NCI-H1930 (cell line): ENCODE results near the gene NGFR.
"Not testable (repeated sequence)": the region's sequence is repeated elsewhere in the genome, so short reads cannot be mapped to it uniquely, and the experiment has no call there.

ENCODE experiments used
- DNase-seq, 2 experiments: peaks; one replicate each; lab custom pipeline; 2025; lab: John Stamatoyannopoulos, UW

Gene NGFR

DNA sequence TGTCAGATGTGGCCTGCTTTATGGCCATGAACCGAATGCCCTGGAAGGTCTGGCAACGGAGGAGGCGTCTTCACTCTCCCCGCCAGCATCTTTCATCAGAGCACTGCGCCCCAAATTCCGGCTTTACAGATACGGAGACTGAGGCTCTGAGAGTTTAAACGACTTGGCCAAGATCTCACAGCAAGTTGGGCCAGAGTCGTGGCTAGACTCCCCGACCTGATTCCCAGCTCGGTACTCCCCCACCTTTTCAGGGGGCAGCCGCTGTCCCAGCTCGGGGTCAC, 1.7 kb downstream of the NGFR start:
- no peak for DNase-seq

DNA sequence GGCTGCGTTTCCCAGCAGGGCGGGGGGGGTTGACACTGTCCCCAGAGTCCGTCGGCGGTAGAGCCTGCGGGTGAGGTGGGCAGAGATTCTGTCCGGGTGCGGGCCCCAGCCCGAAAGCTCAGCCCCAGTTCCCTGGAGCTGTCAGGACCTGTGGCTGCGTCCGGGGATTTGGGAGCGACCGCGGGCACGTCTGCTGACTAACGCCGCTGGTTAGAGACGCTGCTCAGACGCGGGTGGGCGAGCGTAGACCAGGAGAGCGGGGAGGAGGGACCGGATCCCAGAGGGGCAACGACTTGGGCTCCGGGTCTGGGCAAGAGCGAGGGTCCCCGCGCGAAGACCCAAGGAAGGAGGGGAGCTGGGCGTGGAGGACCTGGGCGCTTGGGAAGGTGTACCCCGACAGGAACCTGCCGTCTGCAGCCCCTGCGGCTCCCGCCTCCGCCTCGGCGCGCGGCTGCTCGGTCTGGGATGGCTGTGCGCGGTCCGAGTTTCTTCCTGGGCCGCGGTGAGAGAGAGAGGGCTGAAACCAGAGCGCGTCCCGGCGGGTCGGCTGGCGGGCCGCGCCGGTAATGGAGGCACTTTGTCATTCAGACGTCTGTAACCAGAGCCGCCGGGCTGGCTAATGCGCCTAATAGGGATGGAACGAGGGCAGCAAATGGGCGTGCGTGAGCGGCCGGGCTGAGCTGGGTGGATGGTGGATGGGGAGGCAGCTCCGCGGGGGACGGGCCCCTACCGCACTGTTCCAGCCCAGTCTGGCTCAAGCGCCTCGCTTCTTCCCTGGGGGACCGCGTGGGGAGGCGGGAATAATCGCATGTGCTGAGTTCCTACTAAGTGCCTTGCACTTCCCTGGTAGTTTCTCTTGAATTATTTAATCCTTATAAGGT, 2.3 kb downstream of the NGFR start:
- peak; percentile 11 to 16 for DNase-seq

DNA sequence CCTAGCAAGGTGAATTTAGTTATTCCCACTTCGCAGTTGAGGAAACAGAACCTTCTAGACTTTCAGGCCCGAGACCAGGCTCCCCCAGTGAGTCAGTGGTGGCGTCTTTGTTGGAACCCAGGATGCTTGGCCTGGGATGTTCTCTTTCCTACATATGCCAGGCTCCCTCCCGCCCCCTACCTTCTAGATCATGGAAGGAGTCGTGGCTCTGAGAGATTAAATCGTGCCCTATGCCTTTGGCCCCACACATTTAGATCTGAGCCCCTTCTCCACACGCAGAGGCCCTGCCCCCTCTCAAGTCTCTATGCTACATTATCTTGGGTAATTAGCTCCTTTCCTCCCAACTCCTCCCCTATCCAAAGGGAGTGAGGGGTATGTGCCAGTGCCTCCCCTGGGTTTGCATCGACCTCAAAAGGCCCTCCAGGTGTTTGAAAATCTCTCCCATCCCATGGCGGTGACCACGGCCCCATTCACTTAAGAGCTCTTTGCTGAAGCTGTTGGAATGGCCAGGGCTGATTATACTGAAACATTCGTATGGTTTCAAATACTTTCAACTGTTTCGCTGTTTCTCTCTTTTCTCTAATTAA, 3.0 kb downstream of the NGFR start:
- no peak for DNase-seq

DNA sequence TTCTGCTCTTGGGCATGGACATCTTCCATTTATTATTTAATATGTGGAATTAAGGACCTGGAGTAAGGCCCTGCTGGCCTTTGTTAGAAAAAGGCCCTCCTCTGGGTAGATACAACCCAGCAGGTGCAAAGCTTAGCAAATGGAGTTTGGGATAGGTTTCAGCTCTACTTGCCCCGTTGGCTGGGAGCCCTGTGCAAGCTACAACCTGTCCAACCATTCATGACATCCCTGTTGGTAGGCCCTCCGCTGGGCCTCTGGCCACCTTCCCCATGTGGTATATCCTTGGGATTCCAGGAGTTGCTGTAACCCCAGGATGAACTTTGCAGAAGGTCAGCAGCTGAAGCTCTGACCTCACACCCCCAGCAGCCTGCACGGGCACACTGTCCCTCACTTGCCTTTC, 6.4 kb downstream of the NGFR start:
- no peak for DNase-seq

DNA sequence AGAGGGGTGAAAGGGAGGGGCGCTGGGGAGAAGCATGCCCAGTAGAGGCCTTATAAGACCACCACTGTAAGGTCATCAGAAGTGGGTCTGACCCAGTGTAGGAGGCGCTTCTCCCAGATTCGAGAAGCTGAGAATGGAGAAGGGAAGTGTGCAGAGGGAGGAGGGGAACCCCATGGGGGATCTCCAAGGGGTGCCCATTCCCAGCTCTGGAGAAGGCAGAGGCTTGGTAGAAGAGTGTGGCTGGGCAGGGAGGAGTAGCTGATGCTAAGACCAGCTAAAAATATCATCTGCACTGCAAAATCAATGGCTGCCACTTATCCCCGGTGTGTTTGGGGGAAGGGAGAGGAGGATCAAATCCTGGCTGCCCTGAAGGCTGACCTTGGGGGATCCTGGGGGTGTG, 7.2 kb downstream of the NGFR start:
- DNase-seq = no peak

DNA sequence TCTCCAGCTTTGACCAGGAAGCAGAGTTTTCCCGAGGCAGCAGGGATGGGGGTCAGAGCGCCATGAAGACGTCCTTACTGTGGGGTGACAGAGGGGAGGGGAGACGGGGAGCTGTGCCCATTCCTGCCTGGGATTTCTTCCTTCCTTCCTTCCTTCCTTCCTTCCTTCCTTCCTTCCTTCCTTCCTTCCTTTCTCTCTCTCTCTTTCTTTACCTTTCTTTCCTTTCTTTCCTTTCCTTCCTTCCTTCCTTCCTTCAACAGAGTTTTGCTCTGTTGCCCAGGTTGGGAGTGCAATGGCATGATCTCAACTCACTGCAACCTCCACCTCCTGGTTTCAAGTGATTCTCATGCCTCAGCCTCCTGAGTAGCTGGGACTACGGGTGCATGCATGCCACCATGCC, 7.6 kb downstream of the NGFR start:
- DNase-seq = not testable (repeated sequence)

DNA sequence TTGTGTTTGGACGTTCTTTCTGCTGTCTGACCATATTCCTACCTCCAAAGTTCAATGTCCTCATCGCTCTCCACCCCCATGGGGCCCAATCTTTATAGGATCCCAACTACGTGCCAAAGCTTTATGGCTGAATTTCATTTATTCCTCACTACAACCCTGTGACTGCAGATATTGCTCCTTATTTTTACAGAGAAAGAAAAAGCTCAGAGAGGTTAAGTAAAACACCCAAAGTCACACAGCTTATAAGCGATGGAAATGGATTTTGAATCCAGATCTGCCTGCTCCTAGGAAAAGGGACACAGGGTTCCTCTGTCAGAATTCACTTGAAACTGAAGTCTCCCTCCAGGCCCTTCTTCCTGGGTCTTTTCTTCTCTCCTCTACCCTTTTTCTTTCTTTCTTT, 9.3 kb downstream of the NGFR start:
- no peak for DNase-seq

DNA sequence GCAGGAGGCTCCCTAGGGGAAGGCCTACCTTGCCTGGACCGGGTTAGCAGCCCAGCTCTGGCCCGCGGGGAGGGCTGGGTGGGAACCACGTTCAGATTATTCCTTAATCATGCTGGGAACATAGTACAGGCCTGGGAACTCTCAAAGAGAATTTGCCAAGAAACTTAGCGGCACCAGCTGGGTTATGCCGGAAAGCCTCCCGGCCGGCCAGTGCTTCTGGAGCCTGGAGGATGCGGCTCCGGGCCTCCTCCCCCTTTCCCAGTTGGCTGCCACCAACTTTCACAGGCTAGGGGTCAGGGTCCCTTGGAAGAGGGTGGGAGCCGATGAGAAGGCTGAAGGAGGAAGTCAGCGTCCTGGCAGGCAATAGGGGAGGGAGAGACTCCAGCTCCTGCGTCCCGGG, 10.8 kb downstream of the NGFR start:
- no peak for DNase-seq

DNA sequence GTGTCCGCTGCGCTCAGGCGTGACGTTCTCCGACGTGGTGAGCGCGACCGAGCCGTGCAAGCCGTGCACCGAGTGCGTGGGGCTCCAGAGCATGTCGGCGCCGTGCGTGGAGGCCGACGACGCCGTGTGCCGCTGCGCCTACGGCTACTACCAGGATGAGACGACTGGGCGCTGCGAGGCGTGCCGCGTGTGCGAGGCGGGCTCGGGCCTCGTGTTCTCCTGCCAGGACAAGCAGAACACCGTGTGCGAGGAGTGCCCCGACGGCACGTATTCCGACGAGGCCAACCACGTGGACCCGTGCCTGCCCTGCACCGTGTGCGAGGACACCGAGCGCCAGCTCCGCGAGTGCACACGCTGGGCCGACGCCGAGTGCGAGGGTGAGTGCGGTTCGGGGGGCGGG, 11.2 kb downstream of the NGFR start:
- DNase-seq = no peak

DNA sequence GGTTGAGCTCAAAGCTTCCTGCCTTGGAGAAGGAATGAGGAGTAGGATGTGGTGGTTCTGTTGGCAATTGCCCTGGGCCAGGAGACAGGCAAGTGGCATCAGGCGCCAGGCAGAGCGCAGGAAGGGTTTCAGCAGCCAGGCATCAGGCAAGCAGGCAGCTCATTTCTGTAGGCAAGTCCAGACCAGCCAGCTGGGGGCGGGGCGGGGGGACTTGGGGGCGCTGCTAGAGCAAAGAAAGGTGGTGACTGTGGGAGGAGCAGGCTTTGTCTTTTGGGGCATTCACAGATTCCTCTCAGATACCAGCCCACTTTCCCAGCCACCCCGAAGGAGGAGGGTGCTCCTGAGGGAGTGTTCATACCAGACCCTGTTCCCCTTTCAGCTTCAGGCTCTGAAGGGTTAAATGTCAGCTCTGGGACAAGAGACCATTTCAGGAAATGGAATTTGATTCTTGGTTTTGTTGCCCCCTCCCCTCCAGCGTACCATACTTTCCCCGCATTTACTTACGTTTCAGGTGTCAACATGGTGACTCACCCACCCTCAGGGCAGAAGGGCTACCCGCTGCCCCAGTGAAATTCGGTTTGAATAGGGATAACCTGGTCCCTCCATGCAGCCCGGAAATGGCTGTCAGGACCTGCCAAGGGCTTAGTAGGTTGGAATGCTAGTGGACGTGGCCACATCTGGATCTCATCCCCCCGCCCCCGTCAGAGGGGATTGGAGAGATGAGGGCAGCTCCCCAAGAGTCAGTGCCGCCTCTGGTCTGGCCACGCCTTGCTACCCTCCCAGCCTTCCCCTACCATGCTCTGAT, 13.2 kb downstream of the NGFR start:
- no peak for DNase-seq

DNA sequence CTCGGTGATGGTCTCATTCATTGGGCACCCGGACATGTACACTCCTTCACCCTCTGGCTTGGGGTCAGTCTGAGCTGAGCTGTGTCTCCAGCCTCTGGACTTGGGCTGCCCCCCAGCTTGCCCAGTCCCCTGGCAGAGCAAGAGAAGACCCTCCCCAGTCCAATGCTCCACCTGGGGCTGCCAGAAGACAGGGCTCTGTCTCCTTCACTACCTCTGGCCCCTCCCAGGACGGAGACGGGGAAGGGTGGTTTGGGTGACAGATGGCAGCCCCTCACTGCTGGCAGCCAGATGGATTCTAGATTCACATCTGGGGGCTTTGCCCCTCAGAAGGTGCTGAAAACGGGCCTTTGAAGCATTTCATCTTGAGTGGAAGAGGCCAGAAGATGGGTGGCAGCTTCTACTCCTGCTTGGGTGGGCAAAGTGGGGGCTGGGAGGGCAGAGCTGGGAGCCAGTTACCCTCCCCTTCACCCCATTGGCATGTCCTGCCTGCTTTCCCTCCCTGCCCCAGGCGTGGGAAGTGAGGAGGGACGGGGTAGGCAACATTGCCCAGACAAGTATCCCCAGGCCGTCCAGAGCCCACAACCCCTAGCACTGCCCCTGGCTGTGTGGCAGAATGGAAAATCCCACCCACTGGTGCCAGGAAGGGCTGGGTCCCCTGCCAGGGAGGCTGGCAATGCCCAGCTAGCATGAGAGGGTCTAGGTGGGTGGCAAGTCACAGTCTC, 13.9 kb downstream of the NGFR start:
- no peak for DNase-seq

DNA sequence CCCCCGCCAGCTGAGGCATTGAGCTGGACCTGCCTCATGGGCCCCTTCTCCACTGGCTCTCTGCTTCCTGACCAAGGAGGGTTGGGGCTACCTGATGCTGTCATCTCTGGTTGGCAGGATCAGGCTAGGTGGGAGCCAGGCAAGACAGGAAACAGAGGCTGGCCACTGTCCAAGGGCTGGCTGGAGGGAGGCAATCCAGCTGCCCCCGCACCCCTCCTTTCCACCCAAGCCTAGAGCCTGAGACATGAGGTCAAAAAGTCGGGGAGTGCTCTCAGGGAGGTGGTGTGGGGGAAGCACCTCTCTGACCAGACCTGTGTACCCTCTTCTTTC, 14.5 kb downstream of the NGFR start:
- DNase-seq = no peak

DNA sequence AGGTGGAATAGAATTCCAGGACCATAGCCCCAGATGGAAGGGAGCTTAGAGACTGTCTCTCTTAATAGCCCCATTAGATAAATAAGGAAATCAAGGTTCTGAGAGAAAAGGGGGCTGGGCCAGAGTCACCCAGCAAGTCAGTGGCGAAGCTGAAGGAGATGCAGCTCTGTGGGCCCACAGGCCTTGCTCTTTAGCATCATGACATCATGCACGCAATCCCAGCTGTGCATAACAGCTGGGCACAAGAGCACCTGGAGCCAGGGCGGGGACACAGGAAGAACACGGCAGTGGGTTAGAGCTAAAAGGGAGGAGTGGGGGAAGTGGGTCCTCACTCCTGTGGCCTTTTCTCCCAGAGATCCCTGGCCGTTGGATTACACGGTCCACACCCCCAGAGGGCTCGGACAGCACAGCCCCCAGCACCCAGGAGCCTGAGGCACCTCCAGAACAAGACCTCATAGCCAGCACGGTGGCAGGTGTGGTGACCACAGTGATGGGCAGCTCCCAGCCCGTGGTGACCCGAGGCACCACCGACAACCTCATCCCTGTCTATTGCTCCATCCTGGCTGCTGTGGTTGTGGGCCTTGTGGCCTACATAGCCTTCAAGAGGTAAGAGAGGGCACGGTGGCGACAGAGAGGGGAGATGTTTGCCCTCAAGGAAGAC, 15.1 kb downstream of the NGFR start:
- DNase-seq = no peak

DNA sequence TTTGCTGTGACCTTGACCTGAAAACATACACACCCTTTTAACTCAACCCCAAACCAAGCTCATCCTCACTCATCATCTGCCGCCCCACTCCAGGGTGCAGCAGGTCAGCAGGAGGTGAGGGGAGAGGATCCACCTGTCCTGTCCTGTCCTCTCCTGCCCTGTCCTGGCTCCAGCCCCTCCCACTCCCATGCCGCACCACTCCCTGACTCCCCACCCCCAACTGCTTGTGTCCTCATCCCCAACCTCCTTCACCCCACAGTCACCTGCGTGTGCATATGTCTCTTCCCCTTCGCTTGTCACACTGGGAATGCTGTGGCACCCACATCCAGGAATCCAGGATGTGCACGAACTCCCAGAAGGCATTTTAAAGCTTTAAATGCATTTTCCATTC, 15.6 kb downstream of the NGFR start:
- no peak for DNase-seq

DNA sequence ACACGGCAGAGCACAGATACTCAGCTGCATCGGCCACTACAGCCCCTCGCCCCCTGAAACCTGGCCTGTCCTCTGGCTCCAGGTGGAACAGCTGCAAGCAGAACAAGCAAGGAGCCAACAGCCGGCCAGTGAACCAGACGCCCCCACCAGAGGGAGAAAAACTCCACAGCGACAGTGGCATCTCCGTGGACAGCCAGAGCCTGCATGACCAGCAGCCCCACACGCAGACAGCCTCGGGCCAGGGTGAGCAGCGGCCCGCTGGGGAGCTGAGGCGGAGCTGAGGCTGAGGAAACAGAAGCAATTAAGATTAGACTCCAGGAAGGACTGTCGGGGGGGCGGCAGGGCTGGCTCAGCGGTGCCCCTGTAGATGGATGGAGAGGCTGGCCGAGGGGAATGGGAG, 16.7 kb downstream of the NGFR start:
- DNase-seq = no peak

DNA sequence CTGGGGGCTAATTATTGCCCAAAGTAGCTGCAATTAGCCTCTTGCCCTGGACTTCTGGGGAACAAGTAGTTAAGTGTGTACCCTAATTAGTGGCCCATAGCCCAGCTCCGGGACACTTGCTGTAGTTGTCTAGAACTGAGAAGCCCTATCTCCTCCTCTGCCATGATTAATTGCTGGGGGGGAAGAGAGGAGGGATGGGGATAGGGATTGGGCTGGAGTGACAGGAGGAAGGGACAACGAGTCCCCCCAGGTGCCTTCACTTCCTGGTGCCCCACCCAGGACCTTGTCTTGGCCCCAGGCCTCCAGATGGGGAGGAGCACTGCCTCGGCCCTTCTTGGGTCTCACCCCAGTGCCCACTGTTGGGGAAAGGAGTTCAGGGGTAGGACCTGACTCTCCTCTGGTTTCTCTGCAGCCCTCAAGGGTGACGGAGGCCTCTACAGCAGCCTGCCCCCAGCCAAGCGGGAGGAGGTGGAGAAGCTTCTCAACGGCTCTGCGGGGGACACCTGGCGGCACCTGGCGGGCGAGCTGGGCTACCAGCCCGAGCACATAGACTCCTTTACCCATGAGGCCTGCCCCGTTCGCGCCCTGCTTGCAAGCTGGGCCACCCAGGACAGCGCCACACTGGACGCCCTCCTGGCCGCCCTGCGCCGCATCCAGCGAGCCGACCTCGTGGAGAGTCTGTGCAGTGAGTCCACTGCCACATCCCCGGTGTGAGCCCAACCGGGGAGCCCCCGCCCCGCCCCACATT, 17.4 kb downstream of the NGFR start:
- DNase-seq = no peak

DNA sequence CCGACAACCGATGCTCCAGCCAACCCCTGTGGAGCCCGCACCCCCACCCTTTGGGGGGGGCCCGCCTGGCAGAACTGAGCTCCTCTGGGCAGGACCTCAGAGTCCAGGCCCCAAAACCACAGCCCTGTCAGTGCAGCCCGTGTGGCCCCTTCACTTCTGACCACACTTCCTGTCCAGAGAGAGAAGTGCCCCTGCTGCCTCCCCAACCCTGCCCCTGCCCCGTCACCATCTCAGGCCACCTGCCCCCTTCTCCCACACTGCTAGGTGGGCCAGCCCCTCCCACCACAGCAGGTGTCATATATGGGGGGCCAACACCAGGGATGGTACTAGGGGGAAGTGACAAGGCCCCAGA, 17.9 kb downstream of the NGFR start:
- no peak for DNase-seq

DNA sequence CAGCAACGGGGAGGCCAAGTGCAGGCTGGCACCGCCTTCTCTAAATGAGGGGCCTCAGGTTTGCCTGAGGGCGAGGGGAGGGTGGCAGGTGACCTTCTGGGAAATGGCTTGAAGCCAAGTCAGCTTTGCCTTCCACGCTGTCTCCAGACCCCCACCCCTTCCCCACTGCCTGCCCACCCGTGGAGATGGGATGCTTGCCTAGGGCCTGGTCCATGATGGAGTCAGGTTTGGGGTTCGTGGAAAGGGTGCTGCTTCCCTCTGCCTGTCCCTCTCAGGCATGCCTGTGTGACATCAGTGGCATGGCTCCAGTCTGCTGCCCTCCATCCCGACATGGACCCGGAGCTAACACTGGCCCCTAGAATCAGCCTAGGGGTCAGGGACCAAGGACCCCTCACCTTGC, 18.5 kb downstream of the NGFR start:
- DNase-seq = no peak

DNA sequence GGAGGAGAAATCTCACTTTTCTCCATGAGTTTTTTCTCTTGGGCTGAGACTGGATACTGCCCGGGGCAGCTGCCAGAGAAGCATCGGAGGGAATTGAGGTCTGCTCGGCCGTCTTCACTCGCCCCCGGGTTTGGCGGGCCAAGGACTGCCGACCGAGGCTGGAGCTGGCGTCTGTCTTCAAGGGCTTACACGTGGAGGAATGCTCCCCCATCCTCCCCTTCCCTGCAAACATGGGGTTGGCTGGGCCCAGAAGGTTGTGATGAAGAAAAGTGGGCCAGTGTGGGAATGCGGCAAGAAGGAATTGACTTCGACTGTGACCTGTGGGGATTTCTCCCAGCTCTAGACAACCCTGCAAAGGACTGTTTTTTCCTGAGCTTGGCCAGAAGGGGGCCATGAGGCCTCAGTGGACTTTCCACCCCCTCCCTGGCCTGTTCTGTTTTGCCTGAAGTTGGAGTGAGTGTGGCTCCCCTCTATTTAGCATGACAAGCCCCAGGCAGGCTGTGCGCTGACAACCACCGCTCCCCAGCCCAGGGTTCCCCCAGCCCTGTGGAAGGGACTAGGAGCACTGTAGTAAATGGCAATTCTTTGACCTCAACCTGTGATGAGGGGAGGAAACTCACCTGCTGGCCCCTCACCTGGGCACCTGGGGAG, 19.1 kb downstream of the NGFR start:
- DNase-seq = no peak

DNA sequence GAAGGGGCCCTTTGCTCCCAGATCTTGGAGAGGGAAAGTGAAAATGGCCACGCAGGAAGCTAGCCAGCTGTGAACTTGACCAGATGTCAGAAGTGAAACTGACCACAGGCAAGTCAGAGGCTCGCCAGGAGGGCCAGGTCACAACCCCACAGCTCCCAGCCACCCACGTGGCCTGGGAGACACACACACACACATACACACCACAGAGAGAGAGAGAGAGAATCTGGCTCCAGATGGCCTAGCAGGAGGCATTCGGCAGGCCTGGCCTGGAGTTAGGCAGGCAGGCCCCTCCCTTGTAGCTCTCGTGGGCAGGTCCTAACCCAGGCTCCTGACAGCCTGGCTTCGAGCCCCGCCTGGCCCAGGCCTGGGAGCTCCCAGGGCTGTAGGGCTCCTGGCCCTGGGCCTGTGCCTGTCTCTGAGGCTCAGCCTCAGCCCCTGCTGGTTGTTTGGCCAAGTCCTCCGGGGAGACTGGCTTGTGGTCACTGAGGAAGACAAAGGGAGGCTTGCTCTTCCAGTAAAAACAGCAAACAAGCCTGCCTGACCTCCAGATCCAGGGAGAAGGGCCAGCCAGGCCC, 20.2 kb downstream of the NGFR start:
- no peak for DNase-seq

DNA sequence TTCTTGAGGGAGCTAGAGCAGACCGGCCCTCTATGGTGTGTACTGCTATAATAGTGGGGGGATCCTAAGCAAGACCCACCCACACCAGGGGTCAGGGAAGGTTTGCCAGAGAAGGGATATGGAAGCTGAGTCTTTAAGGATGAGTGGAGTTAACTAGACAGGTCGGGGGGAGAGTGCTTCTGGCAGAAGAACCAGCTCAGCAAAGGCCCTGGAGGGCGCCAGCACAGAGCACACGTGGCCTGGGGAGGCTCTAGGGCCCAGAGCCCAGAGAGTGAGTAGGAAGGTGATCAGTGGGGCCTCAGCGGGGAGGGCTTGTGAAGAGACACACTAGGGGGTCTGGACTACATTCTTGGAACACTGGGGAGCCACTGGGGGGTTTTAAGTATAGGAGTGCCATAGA, 21.1 kb downstream of the NGFR start:
- no peak for DNase-seq
